Measurements from ENCODE around the gene MAMSTR.
"Not testable (repeated sequence)": the region's sequence is repeated elsewhere in the genome, so short reads cannot be mapped to it uniquely, and the experiment has no call there.

The MAMSTR gene

DNA sequence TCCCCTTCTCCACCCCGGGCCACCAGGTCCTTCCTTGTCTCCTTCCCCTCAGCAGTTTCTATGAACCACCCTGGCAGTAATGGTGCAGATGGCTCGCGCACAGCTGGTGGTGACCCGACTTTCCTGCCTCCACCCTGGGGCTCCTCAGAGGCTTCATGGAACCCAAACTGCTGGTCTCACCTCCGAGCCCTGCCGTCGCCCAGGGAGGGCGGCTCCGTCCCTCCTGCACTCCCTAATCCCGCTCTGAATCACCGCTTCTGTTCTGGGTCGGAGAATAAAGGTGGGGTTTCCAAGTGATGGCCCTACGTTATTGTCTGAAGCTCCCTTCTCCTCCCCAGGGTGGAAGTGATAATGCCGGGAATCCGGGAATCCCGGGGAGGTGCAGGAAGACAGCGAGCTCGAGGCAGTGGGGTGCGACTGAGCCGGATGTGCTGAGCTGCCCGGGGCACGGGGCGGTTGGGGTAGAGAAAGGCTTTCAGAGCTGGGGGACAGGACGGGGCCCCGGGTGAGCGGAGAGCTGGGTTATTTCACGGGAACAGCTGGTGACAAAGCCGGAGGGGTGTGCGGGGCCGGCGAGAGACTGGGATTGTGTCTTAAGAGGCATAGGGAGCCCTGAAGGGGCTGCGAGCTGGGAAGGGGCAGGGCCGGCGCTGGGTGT lies 23.0 kb downstream of the MAMSTR start:
- Mint-ChIP-seq H3K27ac (no peak overlapping the region), H3K4me1 (peaks cover 10% of the 10 kb centered on the region), H3K9me3 (no peaks in the 10 kb centered on the region), H3K27me3 (peaks cover 40% of the 10 kb centered on the region), H3K4me3 (peak overlapping the region; percentile 21), H3K36me3 (peaks cover 1% of the 10 kb centered on the region)
- CTCF ChIA-PET, result interaction anchor here (0.6 kb wide), 1 partner anchor 416 kb away, joined by 3 read pairs; no protein-coding TSS in a partner anchor
- DNase-seq, result peak; percentile 26

DNA sequence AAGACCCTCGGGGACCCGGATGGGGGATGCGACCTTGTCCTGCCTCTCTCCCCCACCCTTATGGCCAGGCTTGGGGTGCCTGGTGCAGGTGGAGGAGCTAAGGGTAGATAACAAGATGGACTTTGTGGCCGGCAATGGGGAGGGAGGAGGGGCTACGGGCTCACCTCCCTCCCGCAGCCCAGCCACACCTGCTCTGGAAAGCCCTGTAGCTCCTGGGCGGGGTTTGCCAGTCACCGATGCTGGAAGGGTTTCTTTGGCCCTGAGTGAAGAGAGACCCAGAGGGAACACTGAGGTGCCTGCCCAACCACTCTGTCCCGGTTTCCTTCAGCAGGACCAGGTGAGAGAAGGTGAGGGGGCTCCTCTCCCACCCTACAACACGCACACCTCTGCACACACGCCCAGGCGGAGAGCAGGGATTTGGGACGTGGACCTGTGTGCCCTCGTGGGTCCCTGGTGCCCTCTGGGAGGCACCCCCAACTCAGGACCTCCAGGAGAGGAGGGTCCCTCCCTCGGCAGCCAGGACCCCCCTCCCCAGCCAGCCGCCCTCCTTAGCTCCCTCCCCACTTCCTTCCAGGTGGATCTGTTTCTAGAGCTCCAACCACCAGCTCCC lies 23.7 kb downstream of the MAMSTR start, which contains the start of gene FUT2:
Gene FUT2 (plus strand): TSS at position 229 of the 610 bp plus-strand sequence. CDS start 6,986 bp downstream, outside the sequence.
- no peak for DNase-seq
- Mint-ChIP-seq H3K4me1 (peaks cover 10% of the 10 kb centered on the region), H3K9me3 (no peaks in the 10 kb centered on the region), H3K27me3 (peaks cover 40% of the 10 kb centered on the region), H3K27ac (no peak within 1 kb of the TSS), H3K36me3 (peaks cover under 1% of the 10 kb centered on the region), H3K4me3 (peak within 1 kb of the TSS; percentile 21)
- CTCF ChIA-PET, result no interaction called here

DNA sequence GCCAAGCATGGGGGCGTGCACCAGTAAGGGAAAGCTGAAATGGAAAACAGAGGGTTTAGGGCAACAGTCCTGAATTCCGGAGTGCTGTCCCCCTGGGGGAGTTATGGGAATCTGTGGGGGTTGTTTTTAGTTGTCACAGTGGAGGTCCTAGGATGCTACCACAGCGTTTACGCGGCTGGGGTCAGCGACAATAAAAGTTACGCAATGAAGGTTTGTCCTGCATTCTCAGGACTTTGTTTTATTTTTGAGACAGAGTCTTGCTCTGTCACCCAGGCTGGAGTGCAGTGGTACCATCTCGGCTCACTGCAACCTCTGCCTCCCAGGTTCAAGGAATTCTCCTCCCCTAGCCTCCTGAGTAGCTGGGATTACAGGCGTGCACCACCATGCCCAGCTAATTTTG lies 25.9 kb downstream of the MAMSTR start:
- CTCF ChIA-PET, H3K4me3 Mint-ChIP-seq, DNase-seq, H3K36me3 Mint-ChIP-seq, H3K27ac Mint-ChIP-seq, H3K9me3 Mint-ChIP-seq: not testable (repeated sequence)
- Mint-ChIP-seq H3K27me3 (peaks cover 37% of the 10 kb centered on the region), H3K4me1 (peaks cover 10% of the 10 kb centered on the region)

DNA sequence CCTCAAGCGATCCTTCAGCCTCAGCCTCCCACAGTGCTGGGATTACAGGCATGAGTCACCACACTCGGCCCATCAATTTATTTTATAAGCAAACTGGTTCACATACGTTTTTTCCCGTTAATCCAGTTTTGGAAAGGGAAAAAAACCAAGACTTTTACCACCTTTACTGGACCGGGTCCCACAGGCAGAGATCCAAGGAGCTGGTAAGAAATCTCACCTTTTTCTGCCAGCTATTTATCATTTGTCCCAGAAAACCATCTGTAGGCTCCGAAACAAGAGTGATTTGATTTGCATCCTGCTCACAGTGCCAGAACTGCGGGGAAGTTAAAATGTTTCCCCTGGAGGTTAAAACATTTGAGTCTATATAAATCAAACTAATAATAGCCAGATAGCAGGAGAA lies 30.1 kb downstream of the MAMSTR start:
- Mint-ChIP-seq H3K9me3 (no peaks in the 10 kb centered on the region), H3K4me3 (no peak overlapping the region), H3K27ac (no peak overlapping the region), H3K4me1 (no peaks in the 10 kb centered on the region), H3K27me3 (peaks cover 1% of the 10 kb centered on the region), H3K36me3 (no peaks in the 10 kb centered on the region)
- DNase-seq, result no peak
- CTCF ChIA-PET, result interaction anchor here (1.9 kb wide), 1 partner anchor 14 kb away, joined by 4 read pairs; no protein-coding TSS in a partner anchor

DNA sequence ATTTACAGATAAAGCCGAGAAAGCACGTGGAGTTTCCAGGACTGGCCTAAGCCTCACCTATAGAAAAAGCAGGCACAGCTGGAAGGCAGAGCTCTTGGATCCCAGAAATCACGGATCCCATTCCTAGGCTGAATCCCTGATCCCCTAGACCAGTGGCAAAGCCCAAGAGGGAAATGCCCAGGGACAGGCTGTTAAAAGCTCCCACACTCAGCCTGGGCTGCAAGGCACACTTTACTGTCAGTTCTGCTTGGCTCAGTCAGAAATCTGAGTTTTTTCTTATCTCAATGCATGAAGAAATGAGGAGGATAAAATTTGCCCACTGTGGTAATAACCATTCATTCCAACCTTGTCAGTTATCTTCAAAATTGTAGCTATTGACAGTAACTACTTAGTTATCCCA lies 31.7 kb downstream of the MAMSTR start:
- Mint-ChIP-seq H3K4me1 (no peaks in the 10 kb centered on the region), H3K4me3 (no peak overlapping the region), H3K27me3 (no peaks in the 10 kb centered on the region), H3K9me3 (no peaks in the 10 kb centered on the region), H3K36me3 (no peaks in the 10 kb centered on the region), H3K27ac (no peak overlapping the region)
- CTCF ChIA-PET, result no interaction called here
- DNase-seq, result no peak

DNA sequence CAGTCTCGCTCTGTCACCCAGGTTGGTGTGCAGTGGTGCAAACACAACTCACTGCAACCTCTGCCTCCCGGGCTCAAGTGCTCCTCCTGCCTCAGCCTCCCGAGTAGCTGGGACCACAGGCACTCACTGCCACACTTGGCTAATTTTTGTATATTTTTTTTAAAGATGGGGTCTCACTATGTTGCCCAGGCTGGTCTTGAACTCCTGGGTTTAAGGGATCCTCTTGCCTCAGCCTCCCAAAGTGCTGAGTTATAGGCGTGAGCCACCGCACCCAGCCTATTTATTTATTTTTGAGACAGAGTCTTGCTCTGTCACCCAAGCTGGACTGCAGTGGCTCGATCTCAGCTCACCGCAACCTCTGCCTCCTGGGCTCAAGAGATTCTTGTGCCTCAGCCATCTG lies 32.9 kb downstream of the MAMSTR start:
- H3K4me1 Mint-ChIP-seq, CTCF ChIA-PET, H3K9me3 Mint-ChIP-seq, H3K36me3 Mint-ChIP-seq, H3K4me3 Mint-ChIP-seq, H3K27me3 Mint-ChIP-seq, DNase-seq, H3K27ac Mint-ChIP-seq: not testable (repeated sequence)

DNA sequence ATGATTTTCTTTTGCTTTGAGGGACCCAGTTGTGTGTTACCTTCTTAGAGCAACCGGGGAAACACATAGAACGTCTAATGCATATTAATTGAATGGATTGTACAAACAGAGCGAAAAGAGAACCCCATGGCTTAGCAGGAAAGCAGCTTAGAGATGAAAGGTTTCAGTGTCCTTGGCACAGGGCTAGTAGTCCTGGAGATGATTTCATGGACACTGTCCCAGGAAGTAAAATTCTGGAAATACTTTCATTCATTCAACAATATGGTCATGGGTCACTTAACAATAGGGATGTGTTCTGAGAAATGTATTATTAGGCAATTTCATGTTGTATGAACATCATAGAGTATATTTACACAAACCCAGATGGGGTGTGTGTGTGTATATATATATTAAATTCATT lies 33.4 kb downstream of the MAMSTR start:
- Mint-ChIP-seq H3K4me1 (no peaks in the 10 kb centered on the region), H3K9me3 (no peaks in the 10 kb centered on the region), H3K36me3 (no peaks in the 10 kb centered on the region), H3K4me3 (no peak overlapping the region), H3K27ac (no peak overlapping the region), H3K27me3 (no peaks in the 10 kb centered on the region)
- no peak for DNase-seq
- CTCF ChIA-PET, result no interaction called here

DNA sequence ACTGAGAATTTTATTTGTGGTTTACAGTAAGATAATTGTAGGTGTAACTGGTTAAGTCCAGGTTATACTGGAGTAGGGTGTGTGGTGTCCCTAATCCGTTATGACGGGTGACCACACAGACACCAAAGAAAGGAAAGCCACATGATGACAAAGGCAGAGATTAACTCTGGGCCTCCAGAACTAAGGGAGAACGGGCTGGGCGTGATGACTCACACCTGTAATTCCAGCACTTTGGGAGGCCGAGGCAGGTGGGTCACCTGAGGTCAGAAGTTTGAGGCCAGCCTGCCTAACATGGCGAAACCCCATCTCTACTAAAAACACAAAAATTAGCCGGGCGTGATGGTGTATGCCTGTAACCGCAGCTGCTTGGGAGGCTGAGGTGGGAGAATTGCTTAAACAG lies 33.9 kb downstream of the MAMSTR start:
- no peaks in the 10 kb centered on the region for H3K36me3 Mint-ChIP-seq
- no peaks in the 10 kb centered on the region for H3K27me3 Mint-ChIP-seq
- no peaks in the 10 kb centered on the region for H3K4me1 Mint-ChIP-seq
- no peaks in the 10 kb centered on the region for H3K9me3 Mint-ChIP-seq
- CTCF ChIA-PET, result no interaction called here
- no peak overlapping the region for H3K4me3 Mint-ChIP-seq
- no peak overlapping the region for H3K27ac Mint-ChIP-seq
- no peak for DNase-seq

DNA sequence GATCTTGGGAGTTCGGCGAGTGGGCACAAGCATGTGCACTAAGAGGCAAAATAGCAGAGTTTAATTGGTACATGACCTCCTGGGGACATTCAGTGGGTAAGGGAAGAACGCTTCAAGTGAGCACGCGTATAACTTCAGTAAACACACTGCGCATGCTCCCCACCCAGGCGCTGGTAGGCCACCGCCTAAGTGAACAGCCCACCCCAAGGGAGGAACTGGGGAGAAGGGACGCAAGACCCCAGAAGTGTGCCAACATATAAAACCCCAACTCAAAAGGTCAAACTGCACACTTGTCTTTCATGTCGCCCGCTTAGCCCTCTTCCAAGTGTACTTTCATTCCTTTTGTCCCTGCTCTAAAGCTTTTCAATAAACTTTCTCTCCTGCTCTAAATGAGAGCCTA lies 36.2 kb downstream of the MAMSTR start:
- Mint-ChIP-seq H3K27me3 (no peaks in the 10 kb centered on the region), H3K9me3 (no peaks in the 10 kb centered on the region), H3K27ac (no peak overlapping the region), H3K4me1 (no peaks in the 10 kb centered on the region), H3K36me3 (no peaks in the 10 kb centered on the region), H3K4me3 (no peak overlapping the region)
- no peak for DNase-seq
- CTCF ChIA-PET, result interaction anchor here (1.2 to 1.4 kb wide), 2 partner anchors 9 to 12 kb away, joined by 3 to 4 read pairs; no protein-coding TSS in a partner anchor

DNA sequence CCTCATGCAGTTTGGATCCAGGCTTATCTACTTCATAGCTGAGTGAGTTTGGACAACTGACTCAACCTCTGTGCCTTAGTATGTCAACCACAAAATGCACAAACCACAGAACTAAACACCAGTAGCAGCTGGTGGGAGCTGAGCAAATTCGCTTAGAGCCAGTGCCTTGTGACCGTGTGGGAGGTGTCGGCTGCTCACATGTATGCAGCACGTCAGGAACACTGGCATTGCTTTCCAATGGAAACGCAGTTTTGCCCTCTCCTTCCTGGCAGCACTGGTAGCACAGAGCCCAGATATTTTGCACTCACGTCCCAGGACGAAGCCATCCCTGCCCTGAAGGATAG lies 38.4 kb downstream of the MAMSTR start:
- peaks cover 11% of the 10 kb centered on the region for H3K27me3 Mint-ChIP-seq
- H3K4me1 Mint-ChIP-seq, result no peaks in the 10 kb centered on the region
- no peak overlapping the region for H3K4me3 Mint-ChIP-seq
- CTCF ChIA-PET, result no interaction called here
- no peak for DNase-seq
- no peak overlapping the region for H3K27ac Mint-ChIP-seq
- no peaks in the 10 kb centered on the region for H3K9me3 Mint-ChIP-seq
- no peaks in the 10 kb centered on the region for H3K36me3 Mint-ChIP-seq

DNA sequence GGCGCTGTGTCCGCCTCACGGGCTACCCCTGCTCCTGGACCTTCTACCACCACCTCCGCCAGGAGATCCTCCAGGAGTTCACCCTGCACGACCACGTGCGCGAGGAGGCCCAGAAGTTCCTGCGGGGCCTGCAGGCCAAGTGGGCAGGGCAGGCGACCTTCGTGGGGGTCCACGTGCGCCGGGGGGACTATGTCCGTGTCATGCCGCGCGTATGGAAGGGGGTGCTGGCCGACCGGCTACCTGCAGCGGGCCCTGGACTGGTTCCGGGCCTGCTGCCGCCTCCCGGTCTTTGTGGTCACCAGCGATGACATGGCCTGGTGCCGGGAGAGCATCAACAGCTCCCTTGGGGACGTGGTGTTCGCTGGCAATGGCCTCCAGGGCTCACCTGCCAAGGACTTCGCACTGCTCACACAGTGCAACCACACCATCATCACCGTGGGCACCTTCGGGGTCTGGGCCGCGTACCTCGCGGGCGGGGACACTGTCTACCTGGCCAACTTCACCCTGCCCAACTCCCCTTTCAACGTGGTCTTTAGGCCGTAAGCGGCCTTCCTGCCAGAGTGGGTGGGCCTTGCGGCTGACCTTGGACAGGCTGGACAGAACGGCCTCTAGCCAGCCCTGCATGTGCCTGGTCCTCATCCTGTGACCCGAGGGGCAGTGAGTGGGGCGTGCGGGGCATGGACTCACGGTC lies 38.9 kb downstream of the MAMSTR start:
- CTCF ChIA-PET, result no interaction called here

DNA sequence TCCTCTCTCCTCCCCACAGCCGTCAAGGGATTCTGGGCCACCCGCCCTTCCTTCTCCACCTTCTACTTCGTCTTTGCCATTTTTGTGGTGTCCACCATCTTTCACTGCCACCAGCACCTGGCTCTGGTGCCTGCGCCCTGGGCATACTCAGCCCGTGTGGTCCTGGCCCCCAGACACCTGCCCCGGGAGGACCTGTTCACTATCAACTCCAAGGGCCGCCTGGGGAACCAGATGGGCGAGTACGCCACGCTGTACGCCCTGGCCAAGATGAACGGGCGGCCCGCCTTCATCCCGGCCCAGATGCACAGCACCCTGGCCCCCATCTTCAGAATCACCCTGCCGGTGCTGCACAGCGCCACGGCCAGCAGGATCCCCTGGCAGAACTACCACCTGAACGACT lies 39.5 kb downstream of the MAMSTR start:
- H3K4me1 Mint-ChIP-seq, DNase-seq, H3K4me3 Mint-ChIP-seq, CTCF ChIA-PET, H3K27ac Mint-ChIP-seq, H3K36me3 Mint-ChIP-seq, H3K9me3 Mint-ChIP-seq: not testable (repeated sequence)
- peaks cover 18% of the 10 kb centered on the region for H3K27me3 Mint-ChIP-seq

More for the DNA sequence above, 38.9 kb downstream of the MAMSTR start:
- no peak for DNase-seq
- no peaks in the 10 kb centered on the region for H3K36me3 Mint-ChIP-seq
- no peaks in the 10 kb centered on the region for H3K4me1 Mint-ChIP-seq
- no peaks in the 10 kb centered on the region for H3K9me3 Mint-ChIP-seq
- no peak overlapping the region for H3K27ac Mint-ChIP-seq
- peaks cover 14% of the 10 kb centered on the region for H3K27me3 Mint-ChIP-seq
- H3K4me3 Mint-ChIP-seq, result no peak overlapping the region

DNA sequence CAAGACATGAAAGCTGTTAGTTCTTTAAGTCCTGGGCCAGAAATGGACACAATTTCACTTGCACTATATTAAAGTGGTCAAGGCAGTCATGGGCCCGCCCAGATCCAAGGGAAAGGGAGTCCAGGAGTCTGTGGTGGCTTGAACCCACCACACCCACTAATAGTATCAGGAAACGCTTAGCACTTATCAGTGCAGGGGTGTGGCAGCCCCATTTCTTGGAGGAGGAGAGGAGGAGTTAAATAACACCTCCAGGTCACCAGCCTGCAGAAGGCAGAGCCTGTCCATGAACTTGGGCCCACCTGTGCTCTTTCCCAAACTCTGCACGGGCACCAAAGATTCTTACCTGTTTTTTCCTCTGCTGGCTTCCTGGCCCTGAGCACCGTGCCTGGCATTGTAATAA lies 41.3 kb downstream of the MAMSTR start:
- H3K36me3 Mint-ChIP-seq, result no peaks in the 10 kb centered on the region
- H3K9me3 Mint-ChIP-seq, result no peaks in the 10 kb centered on the region
- no peak for DNase-seq
- CTCF ChIA-PET, result interaction anchor here (1.7 to 2.3 kb wide), 2 partner anchors 61 to 293 kb away, joined by 5 read pairs; no protein-coding TSS in a partner anchor
- H3K27me3 Mint-ChIP-seq, result peaks cover 22% of the 10 kb centered on the region
- peaks cover 6% of the 10 kb centered on the region for H3K4me1 Mint-ChIP-seq
- H3K27ac Mint-ChIP-seq, result no peak overlapping the region
- H3K4me3 Mint-ChIP-seq, result no peak overlapping the region

DNA sequence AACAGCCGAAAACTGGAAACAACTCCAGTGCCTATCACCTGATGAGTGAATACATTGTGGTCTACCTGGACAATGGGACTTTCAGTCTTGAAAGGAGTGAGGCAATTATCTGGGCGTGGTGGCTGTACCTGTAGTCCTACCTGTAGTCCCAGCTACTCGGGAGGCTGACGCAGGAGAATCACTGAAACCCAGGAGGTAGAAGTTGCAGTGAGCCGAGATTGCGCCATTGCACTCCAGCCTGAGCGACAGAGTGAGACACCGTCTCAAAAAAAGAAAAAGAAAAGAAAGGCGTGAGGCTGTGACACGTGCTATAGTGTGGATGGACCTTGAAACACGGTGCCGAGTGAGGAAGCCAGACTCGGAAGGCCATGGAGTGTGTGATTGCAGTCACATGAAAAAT lies 42.6 kb downstream of the MAMSTR start:
- H3K27me3 Mint-ChIP-seq, result peaks cover 27% of the 10 kb centered on the region
- no peaks in the 10 kb centered on the region for H3K9me3 Mint-ChIP-seq
- H3K4me1 Mint-ChIP-seq, result peaks cover 6% of the 10 kb centered on the region
- no peak for DNase-seq
- H3K4me3 Mint-ChIP-seq, result no peak overlapping the region
- CTCF ChIA-PET, result interaction anchor here (0.8 to 4.3 kb wide), 5 partner anchors 10 to 294 kb away, joined by 3 to 31 read pairs (median 5); partner anchors contain the start of gene CA11
- no peaks in the 10 kb centered on the region for H3K36me3 Mint-ChIP-seq
- H3K27ac Mint-ChIP-seq, result no peak overlapping the region

DNA sequence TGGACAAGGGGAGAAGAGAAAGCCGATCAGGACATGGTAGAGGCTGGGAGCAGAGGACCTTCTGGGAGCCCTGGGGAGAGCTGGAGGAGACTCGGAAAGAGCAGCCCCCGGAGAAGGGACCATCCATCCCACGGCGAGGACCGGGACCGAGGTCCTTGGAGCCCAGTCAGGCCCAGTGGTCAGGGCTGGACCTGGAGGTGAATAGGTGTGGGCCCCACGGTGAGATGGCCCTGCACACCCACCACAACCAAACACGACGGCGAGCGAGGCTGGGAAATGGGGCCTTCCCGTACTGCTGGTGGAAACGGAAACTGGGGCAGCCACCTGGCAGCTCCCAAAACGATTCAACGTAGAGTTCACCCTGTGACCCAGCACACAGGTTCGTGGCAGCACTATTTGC lies 43.0 kb downstream of the MAMSTR start:
- no peak overlapping the region for H3K4me3 Mint-ChIP-seq
- H3K9me3 Mint-ChIP-seq, result no peaks in the 10 kb centered on the region
- H3K36me3 Mint-ChIP-seq, result no peaks in the 10 kb centered on the region
- no peak overlapping the region for H3K27ac Mint-ChIP-seq
- H3K4me1 Mint-ChIP-seq, result peaks cover 6% of the 10 kb centered on the region
- no peak for DNase-seq
- peaks cover 27% of the 10 kb centered on the region for H3K27me3 Mint-ChIP-seq
- CTCF ChIA-PET, result interaction anchor here (1.6 to 4.3 kb wide), 4 partner anchors 10 to 171 kb away, joined by 3 to 31 read pairs (median 4); partner anchors contain the start of gene CA11

All from activated naive CD4-positive, alpha-beta T cell treated with anti-CD3 and anti-CD28 coated beads, Interleukin-2, amount 10 ng/mL, durations not matched to agents 7 days and 5 days (primary cell).